ENCODE data around the gene TMED4. TPM values are rescaled to one million over a fixed set of nuclear protein-coding genes. Genes with fewer than 3 reads are reported as not detected.
A peak's percentile ranks its signal among the peaks of the same experiment; 100 is the strongest.

TMED4 gene
- total and polyA plus RNA-seq, 2 experiments from 2014 or later = 124 to 319 TPM

DNA sequence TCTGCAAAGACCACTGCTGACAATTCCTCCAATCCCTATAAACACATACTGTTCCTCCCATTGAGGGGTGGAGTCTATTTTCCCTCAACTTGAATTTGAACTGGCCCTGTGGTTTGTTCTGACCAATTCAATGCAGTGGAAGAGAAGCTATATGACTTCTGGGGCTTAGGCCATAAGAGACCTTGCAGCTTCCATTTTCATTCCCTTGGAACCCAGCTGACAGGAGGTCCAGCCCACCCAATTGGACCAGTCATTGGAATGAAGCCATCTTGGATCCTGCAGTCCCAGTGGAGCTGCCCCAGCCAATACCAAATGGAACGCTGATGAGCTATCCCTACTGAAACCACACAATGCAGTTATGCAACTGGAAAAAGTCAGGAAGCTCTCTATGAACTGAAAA lies 8.9 kb upstream of the TMED4 start:
- Histone ChIP-seq H3K27me3 (no peaks in the 10 kb centered on the region), H3K4me1 (ENCODE audit: low read depth) (peaks cover 3% of the 10 kb centered on the region), H3K4me3 (no peak overlapping the region), H3K36me3 (no peaks in the 10 kb centered on the region), H3K9me3 (ENCODE audit: low read depth) (no peaks in the 10 kb centered on the region), H3K27ac (no peak overlapping the region)
- DNase-seq (ENCODE audit: low read depth in 1 of 2, low spot score in 1 of 2) = peak in 1 of 2 donors; percentile 41
- TF ChIP-seq, protein P1, sequence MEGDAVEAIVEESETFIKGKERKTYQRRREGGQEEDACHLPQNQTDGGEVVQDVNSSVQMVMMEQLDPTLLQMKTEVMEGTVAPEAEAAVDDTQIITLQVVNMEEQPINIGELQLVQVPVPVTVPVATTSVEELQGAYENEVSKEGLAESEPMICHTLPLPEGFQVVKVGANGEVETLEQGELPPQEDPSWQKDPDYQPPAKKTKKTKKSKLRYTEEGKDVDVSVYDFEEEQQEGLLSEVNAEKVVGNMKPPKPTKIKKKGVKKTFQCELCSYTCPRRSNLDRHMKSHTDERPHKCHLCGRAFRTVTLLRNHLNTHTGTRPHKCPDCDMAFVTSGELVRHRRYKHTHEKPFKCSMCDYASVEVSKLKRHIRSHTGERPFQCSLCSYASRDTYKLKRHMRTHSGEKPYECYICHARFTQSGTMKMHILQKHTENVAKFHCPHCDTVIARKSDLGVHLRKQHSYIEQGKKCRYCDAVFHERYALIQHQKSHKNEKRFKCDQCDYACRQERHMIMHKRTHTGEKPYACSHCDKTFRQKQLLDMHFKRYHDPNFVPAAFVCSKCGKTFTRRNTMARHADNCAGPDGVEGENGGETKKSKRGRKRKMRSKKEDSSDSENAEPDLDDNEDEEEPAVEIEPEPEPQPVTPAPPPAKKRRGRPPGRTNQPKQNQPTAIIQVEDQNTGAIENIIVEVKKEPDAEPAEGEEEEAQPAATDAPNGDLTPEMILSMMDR (IDR thresholded peaks at IDR 0.05; ENCODE audit: low read depth, low read length) = no peak

DNA sequence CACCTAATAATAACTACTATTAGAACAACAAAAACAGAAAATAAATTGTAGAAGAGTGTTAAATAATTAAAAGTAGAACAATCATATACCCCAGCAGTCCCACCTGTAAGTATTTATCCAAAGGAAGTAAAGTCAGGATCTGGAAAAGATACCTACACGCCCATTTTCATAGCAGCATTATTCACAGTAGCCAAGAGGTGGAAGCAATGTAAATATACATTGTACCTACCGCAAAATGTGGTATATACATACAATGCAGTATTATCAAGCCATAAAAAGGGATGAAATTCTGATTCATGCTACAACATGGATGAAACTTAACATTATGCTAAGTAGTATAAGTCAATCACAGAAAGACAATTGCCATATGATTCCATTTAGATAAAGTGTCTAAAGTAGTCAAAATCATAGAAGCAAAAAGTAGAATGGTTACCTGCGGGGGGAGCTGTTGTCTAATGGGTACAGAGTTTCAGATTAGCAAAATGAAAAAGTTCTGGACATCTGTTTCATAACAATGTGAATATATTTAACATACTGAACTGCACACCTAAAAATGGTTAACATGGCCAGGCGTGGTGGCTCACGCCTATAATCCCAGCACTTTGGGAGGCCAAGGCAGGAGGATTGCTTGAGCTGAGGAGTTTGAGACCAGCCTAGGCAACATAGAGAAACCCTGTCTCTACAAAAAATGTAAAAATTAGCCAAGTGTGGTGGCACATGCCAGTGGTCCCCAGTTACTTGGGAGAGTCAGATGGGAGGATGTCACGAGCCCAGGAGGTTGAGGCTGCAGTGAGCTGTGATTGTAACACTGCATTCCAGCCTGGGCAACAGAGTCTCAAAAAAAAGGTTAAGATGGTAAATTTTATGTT lies 6.0 kb upstream of the TMED4 start:
- TF ChIP-seq, protein P1 (IDR thresholded peaks at IDR 0.05; ENCODE audit: low read depth, low read length) = peak; percentile 65
- H3K4me1 ChIP-seq (ENCODE audit: low read depth) = no peaks in the 10 kb centered on the region
- no peak overlapping the region for H3K27ac ChIP-seq
- H3K9me3 ChIP-seq (ENCODE audit: low read depth) = no peaks in the 10 kb centered on the region
- H3K36me3 ChIP-seq = no peaks in the 10 kb centered on the region
- H3K27me3 ChIP-seq = no peaks in the 10 kb centered on the region
- DNase-seq (ENCODE audit: low read depth in 1 of 2, low spot score in 1 of 2) = peak; percentile 41 to 75
- no peak overlapping the region for H3K4me3 ChIP-seq

DNA sequence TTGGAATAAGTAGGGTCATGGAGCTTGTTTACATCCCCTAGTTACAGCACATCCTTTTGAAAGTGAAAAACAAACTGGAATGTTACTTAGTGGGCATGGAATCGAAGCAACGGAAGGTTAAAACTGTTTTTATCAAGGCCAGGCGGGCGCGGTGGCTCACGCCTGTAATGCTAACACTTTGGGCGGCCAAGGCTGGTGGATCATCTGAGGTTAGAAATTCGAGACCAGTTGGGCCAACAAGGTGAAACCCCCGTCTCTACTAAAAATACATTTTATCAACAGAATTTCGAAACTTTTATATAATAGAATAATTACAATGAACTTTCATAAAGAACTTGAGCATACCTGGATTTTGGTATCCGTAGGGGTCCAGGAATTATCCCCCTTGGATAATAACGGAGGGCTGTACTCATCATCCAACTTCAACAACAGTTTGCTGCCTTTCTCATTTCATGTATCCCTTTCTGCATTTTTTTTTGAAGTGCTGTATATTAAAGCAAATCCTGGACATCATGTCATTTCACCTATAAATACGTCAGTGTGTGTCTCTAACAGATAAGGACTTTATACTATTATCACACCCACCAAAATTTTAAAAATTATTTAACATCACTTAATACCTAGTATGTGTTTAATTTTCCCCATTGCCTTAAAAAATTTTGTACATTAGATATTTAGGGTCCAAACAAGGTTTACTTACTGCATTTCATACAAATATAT lies 1.3 kb upstream of the TMED4 start:
- H3K27ac ChIP-seq = peak overlapping the region; percentile 95
- DNase-seq (ENCODE audit: low read depth in 1 of 2, low spot score in 1 of 2) = no peak
- peaks cover 17% of the 10 kb centered on the region for H3K36me3 ChIP-seq
- peak overlapping the region; percentile 38 for H3K4me3 ChIP-seq
- H3K9me3 ChIP-seq (ENCODE audit: low read depth) = no peaks in the 10 kb centered on the region
- TF ChIP-seq, protein P1 (IDR thresholded peaks at IDR 0.05; ENCODE audit: low read depth, low read length) = no peak
- H3K4me1 ChIP-seq (ENCODE audit: low read depth) = peaks cover 6% of the 10 kb centered on the region
- no peaks in the 10 kb centered on the region for H3K27me3 ChIP-seq

DNA sequence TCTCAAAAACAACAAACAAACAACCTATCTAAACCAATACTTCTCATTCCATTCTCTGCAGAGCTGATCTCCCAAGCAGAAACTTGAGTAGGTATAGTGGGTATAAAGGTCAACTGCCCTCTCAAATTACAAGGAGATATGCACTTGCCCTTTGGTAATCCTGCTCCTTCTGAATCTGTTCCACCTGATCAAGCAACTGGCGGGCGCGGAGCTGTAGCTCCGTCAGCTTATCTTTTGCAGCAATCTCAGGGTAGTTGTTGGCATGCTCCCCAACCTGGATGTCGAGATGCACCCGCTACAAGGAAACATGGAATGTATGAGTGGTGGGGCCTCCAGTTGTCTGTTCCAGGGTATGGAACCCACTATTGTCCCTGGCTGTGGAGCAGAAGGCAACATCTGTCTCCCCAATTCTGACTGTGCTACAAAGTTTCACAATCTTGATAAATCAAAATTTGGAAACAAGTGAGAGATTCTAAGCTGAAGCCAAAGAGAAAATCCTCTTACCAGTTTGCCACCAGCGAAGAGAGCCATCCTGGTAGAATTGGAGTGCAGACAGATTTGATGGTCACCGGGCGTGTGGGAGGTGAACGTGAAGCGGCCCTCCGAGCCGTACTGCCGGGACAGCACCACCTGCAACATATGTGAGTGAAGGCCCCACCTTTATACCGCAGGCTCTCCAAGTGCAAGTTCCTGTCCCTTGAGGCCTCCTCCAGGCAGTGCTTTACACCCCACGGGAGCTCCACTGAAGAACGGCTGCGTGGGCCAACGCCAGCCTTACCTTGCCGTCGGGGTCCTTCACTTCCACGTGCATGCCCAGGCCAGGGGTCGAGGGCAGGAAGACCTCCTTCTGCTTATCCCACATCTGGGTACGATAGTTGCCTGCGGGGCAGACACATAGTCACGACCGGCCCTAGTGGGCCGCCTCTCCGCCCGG lies 819 bp downstream of the TMED4 start:
- Histone ChIP-seq H3K27me3 (no peaks in the 10 kb centered on the region), H3K27ac (peak overlapping the region; percentile 88), H3K36me3 (peaks cover 22% of the 10 kb centered on the region), H3K4me3 (peak overlapping the region; percentile 55), H3K9me3 (ENCODE audit: low read depth) (no peaks in the 10 kb centered on the region), H3K4me1 (ENCODE audit: low read depth) (peaks cover 6% of the 10 kb centered on the region)
- DNase-seq (ENCODE audit: low read depth in 1 of 2, low spot score in 1 of 2) = peak in 1 of 2 donors; percentile 14
- TF ChIP-seq, protein P1 (IDR thresholded peaks at IDR 0.05; ENCODE audit: low read depth, low read length) = no peak

DNA sequence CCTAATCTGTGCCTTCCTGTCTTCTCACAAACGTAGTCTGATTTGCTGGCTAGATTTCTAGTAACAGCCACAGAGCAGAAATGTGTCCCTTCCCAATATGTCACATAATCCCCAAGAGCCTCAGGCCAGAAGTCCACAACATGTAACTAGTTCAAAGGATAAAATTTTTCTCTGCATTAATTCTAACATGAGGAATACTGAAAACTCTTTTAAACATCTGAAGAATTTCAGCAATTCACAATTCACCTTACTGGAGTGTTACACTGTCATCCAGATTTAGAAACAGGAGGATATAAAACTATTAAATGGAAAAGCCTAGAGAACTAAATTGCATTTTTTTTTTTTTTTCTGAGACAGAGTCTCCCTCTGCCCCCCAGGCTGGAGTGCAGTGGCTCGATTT lies 5.8 kb downstream of the TMED4 start:
- H3K27me3 ChIP-seq = no peaks in the 10 kb centered on the region
- TF ChIP-seq, protein P1 (IDR thresholded peaks at IDR 0.05; ENCODE audit: low read depth, low read length) = no peak
- H3K9me3 ChIP-seq (ENCODE audit: low read depth) = no peaks in the 10 kb centered on the region
- peaks cover 43% of the 10 kb centered on the region for H3K36me3 ChIP-seq
- DNase-seq (ENCODE audit: low read depth in 1 of 2, low spot score in 1 of 2) = no peak
- H3K27ac ChIP-seq = peak overlapping the region; percentile 50
- H3K4me3 ChIP-seq = no peak overlapping the region
- H3K4me1 ChIP-seq (ENCODE audit: low read depth) = peaks cover 18% of the 10 kb centered on the region
